GM12891 (cell line): ENCODE measurements around the gene TNK2.

Experiments
- PAX5 ChIP-seq: IDR thresholded peaks from 2 replicates; pipeline ENCODE4 v1.6.1; 2011; ENCODE audit warnings: low read length, moderate library complexity, mild to moderate bottlenecking; ENCODE audit not compliant: insufficient read depth, severe bottlenecking
- POLR2AphosphoS5 ChIP-seq: IDR thresholded peaks from 2 replicates; pipeline ENCODE4 v1.6.1; 2011; ENCODE audit warnings: low read depth, low read length, control low read depth

- no peak for TF ChIP-seq POLR2AphosphoS5
- TF ChIP-seq PAX5: no peak
These were observed 48.2 kb upstream of the TNK2 start for GRCh38 chr3:195956577-195956976.
